Bronchial epithelial cell (primary cell): ENCODE results near the gene SNX2. TPM values are rescaled to one million over a fixed set of nuclear protein-coding genes. Genes with fewer than 3 reads are reported as not detected.

Experiments
- DNase-seq: peaks from one replicate; pipeline ENCODE4 v3.0.0-alpha.2; 2010; ENCODE audit warnings: low read depth
- FAIRE-seq: peaks from 2 replicates; lab custom pipeline; 2011; peaks lifted over from hg19 to GRCh38; lab: Jason Lieb, UNC
- H3K27me3 ChIP-seq: 2 replicates; pipeline ENCODE4 v1.5.1; 2011; ENCODE audit warnings: low read length; ENCODE audit not compliant: control insufficient read depth, insufficient read depth
- H3K36me3 ChIP-seq: 2 replicates; pipeline ENCODE4 v1.5.1; 2011; ENCODE audit warnings: low read length; ENCODE audit not compliant: control insufficient read depth, insufficient read depth
- H3K4me3 ChIP-seq: 2 replicates; pipeline ENCODE4 v1.5.1; 2011; ENCODE audit warnings: mild to moderate bottlenecking, low read depth, low read length, control low read depth
- CTCF ChIP-seq: IDR thresholded peaks from 2 replicates; pipeline ENCODE4 v1.5.1; 2011; ENCODE audit warnings: mild to moderate bottlenecking, moderate library complexity, low read length, control low read depth, inconsistent platforms; ENCODE audit not compliant: insufficient read depth, severe bottlenecking
- total RNA-seq: library from RNA; depleted of rRNA; stranded (reverse); fragments of >200 nt; gene quantifications from 2 replicates; pipeline ENCODE4 v1.2.1, GENCODE V29; 2014

Gene SNX2
- total RNA-seq, 1 donor from 2014 or later, result 48.4 TPM

GRCh38 chr5:122864842-122865241, 90.0 kb downstream of the SNX2 start:
- no peak overlapping the region for H3K4me3 ChIP-seq
- no peaks in the 10 kb centered on the region for H3K36me3 ChIP-seq
- DNase-seq (no peak), FAIRE-seq (no peak)
- no peaks in the 10 kb centered on the region for H3K27me3 ChIP-seq
- no peak for TF ChIP-seq CTCF

- H3K4me3 ChIP-seq, result no peak overlapping the region
- no peak for DNase-seq
- TF ChIP-seq CTCF, result no peak
- H3K36me3 ChIP-seq, result no peaks in the 10 kb centered on the region
- no peak for FAIRE-seq
- no peaks in the 10 kb centered on the region for H3K27me3 ChIP-seq
These were observed 95.5 kb downstream of the SNX2 start for GRCh38 chr5:122870219-122870856.

GRCh38 chr5:122871661-122872060, 96.8 kb downstream of the SNX2 start:
- Histone ChIP-seq H3K4me3 (no peak overlapping the region), H3K27me3 (no peaks in the 10 kb centered on the region), H3K36me3 (no peaks in the 10 kb centered on the region)
- TF ChIP-seq CTCF, result no peak
- DNase-seq, result no peak
- no peak for FAIRE-seq

- DNase-seq, result no peak
- no peak for TF ChIP-seq CTCF
- Histone ChIP-seq H3K27me3 (no peaks in the 10 kb centered on the region), H3K4me3 (no peak overlapping the region), H3K36me3 (no peaks in the 10 kb centered on the region)
- no peak for FAIRE-seq
These were observed 99.4 kb downstream of the SNX2 start for GRCh38 chr5:122874179-122874875.

- Histone ChIP-seq H3K27me3 (no peaks in the 10 kb centered on the region), H3K36me3 (no peaks in the 10 kb centered on the region), H3K4me3 (no peak overlapping the region)
- DNase-seq, result no peak
- no peak for TF ChIP-seq CTCF
- FAIRE-seq, result no peak
These were observed 102.6 kb downstream of the SNX2 start for GRCh38 chr5:122877518-122877917.

- FAIRE-seq, result no peak
- Histone ChIP-seq H3K4me3 (no peak overlapping the region), H3K27me3 (no peaks in the 10 kb centered on the region), H3K36me3 (no peaks in the 10 kb centered on the region)
- TF ChIP-seq CTCF, result no peak
- DNase-seq, result no peak
These were observed 104.2 kb downstream of the SNX2 start for GRCh38 chr5:122879076-122879475.
